Measurements from ENCODE around the gene UCP2. TPM values are rescaled to one million over a fixed set of nuclear protein-coding genes. Genes with fewer than 3 reads are reported as not detected.

The UCP2 gene
- total and polyA plus RNA-seq, 9 of the 15 experiments (the other 6 are each of a cell fraction or from before 2014, with no cell fraction given): 19.2 to 216 (median 87.9) TPM

DNA sequence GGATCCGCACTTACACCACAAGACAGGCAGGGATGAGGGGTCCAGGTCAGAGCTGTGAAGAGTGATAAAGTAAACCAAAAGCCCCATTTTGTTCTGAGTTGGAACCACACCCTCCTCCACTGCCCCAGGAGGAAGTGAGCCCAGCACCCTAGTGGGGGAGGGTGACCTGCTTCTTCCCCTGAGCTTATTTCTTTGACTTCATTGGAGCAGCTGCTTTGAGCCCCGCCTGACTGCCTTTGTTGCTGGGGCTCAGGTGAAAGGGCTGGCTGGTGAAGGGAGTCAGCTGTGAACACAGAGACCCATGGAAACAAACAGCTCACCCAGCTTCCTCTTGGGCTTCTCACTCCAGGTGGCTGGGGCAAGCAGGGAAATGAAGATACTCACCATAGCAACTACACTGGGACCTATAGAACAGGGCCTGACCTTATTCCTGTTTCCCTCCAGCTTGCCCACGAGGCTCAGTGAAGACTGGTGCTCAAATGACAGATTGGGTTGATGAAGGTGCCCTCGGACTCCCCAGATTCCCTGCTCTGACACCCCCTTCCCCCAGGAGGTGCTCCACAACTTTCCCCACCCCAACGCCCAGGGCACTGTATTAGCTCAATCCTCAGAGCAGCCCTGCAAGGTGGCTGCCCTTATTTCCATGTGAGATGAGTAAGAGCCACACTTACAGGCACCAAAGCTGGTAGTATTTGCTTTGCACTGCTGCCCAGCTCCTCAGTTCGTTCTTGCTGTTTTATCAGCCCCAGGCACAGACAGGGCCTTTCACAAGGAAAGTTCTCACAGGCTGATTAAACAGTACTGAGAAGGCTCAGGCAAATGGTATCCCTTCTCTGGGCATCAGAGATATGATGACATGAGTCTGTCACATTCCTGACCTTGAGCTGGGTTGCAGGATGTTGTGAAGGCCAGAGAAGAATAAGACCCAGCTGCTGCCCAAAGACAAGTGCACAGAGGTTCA lies 2.4 kb downstream of the UCP2 start (continued):
- TF ChIP-seq SIX5 (IDR thresholded peaks at IDR 0.05; ENCODE audit: borderline replicate concordance in 1 of 2, insufficient read depth in 1 of 2, low read depth in 1 of 2, low read length in 2 of 2) (no peak), ATF4 (CRISPR knock-in tag; IDR thresholded peaks at IDR 0.05) (no peak), RBM34 (IDR thresholded peaks at IDR 0.05; ENCODE audit: borderline replicate concordance, insufficient read depth, low read length) (no peak), FOXA3 (CRISPR knock-in tag; conservative IDR thresholded peaks at IDR 0.05 in 1 of 2, IDR thresholded peaks at IDR 0.05 in 1 of 2) (no peak), ZBTB8A (IDR thresholded peaks at IDR 0.05; ENCODE audit: partially characterized antibody) (no peak), TAL1 (IDR thresholded peaks at IDR 0.05) (peak; percentile 47; the same call in 1 of the 2 replicates), ARID1B (IDR thresholded peaks at IDR 0.05) (peak; percentile 39), RBFOX2 (IDR thresholded peaks at IDR 0.05; ENCODE audit: low read depth, low read length) (peak; percentile 51), CBFA2T2 (conservative IDR thresholded peaks at IDR 0.05) (peak; percentile 73), NCOR1 (IDR thresholded peaks at IDR 0.05) (peak; percentile 62; the same call in 1 of the 2 replicates), NFE2L1 (tag; IDR thresholded peaks at IDR 0.05; ENCODE audit: borderline replicate concordance, low read depth) (no peak), MED1 (CRISPR knock-in tag; IDR thresholded peaks at IDR 0.05; ENCODE audit: borderline replicate concordance) (no peak), ZNF79 (CRISPR knock-in tag; IDR thresholded peaks at IDR 0.05; ENCODE audit: low read depth) (no peak), TBL1XR1 (IDR thresholded peaks at IDR 0.05; ENCODE audit: low read length in 2 of 2) (0 out of 4 replicates have a peak, but pooled peaks of 1 of the 2 experiments have one; percentile 8), HOMEZ (CRISPR knock-in tag; IDR thresholded peaks at IDR 0.05) (no peak), PHF21A (IDR thresholded peaks at IDR 0.05; ENCODE audit: borderline replicate concordance, low read depth) (no peak), PHTF2 (CRISPR knock-in tag; IDR thresholded peaks at IDR 0.05) (no peak), ZKSCAN8 (CRISPR knock-in tag; IDR thresholded peaks at IDR 0.05) (no peak)
- TF ChIP-seq, protein P1, sequence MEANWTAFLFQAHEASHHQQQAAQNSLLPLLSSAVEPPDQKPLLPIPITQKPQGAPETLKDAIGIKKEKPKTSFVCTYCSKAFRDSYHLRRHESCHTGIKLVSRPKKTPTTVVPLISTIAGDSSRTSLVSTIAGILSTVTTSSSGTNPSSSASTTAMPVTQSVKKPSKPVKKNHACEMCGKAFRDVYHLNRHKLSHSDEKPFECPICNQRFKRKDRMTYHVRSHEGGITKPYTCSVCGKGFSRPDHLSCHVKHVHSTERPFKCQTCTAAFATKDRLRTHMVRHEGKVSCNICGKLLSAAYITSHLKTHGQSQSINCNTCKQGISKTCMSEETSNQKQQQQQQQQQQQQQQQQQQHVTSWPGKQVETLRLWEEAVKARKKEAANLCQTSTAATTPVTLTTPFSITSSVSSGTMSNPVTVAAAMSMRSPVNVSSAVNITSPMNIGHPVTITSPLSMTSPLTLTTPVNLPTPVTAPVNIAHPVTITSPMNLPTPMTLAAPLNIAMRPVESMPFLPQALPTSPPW (CRISPR knock-in tag; IDR thresholded peaks at IDR 0.05): peak; percentile 33; the same call in 1 of the 2 replicates
- TF ChIP-seq, protein P2, sequence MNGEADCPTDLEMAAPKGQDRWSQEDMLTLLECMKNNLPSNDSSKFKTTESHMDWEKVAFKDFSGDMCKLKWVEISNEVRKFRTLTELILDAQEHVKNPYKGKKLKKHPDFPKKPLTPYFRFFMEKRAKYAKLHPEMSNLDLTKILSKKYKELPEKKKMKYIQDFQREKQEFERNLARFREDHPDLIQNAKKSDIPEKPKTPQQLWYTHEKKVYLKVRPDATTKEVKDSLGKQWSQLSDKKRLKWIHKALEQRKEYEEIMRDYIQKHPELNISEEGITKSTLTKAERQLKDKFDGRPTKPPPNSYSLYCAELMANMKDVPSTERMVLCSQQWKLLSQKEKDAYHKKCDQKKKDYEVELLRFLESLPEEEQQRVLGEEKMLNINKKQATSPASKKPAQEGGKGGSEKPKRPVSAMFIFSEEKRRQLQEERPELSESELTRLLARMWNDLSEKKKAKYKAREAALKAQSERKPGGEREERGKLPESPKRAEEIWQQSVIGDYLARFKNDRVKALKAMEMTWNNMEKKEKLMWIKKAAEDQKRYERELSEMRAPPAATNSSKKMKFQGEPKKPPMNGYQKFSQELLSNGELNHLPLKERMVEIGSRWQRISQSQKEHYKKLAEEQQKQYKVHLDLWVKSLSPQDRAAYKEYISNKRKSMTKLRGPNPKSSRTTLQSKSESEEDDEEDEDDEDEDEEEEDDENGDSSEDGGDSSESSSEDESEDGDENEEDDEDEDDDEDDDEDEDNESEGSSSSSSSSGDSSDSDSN (IDR thresholded peaks at IDR 0.05; ENCODE audit: borderline replicate concordance in 1 of 2, low read depth in 2 of 2, low read length in 2 of 2): 0 out of 4 replicates have a peak, but pooled peaks of 1 of the 2 experiments have one; percentile 39

Data from K562 (cell line).